ENCODE measurements around the gene PLPP3.

DNA sequence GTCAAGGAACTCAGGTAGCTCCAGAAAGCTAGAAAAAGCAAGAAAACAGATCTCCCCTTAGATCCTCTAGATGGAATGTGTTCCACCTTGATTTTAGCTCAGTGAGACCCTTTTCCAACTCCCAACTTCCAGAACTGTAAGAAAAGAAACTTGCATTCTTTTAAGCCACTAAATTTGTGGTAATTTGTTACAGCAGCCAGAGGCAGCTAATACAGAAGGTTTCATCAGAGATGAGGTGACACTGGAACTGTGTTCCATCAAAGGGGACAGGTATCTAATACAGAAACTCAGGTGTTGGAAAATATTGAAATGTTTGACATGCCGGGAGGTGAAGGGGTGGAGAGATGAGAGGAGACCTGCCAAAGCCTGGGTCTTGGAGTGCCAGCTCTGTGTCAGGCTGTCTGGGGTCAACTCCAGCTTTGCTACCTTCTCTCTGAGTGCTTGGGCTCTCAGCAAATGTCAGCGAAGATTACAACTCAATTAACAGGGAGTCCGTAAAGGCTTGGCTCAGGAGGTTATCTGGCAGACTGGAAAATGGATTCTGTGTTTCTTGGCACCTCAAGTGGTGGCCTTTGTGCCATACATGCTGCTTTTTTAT is 71.3 kb downstream of the PLPP3 start:
- TF ChIP-seq, protein P1, sequence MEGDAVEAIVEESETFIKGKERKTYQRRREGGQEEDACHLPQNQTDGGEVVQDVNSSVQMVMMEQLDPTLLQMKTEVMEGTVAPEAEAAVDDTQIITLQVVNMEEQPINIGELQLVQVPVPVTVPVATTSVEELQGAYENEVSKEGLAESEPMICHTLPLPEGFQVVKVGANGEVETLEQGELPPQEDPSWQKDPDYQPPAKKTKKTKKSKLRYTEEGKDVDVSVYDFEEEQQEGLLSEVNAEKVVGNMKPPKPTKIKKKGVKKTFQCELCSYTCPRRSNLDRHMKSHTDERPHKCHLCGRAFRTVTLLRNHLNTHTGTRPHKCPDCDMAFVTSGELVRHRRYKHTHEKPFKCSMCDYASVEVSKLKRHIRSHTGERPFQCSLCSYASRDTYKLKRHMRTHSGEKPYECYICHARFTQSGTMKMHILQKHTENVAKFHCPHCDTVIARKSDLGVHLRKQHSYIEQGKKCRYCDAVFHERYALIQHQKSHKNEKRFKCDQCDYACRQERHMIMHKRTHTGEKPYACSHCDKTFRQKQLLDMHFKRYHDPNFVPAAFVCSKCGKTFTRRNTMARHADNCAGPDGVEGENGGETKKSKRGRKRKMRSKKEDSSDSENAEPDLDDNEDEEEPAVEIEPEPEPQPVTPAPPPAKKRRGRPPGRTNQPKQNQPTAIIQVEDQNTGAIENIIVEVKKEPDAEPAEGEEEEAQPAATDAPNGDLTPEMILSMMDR (IDR thresholded peaks at IDR 0.05; ENCODE audit: low read length): no peak
- TF ChIP-seq EZH2 (IDR thresholded peaks at IDR 0.05; ENCODE audit: borderline replicate concordance, low read length): no peak
